K562 (cell line): ENCODE data around the gene RAB27B.

Source experiments
- CHD2 ChIP-seq: IDR thresholded peaks from 2 replicates; pipeline ENCODE4 v1.6.1; 2011; ENCODE audit warnings: low read depth, low read length
- KHSRP ChIP-seq: fragments of 450-650 bp; IDR thresholded peaks from 2 replicates; pipeline ENCODE4 v1.6.1; 2017
- RAD21 ChIP-seq, 2 experiments: fragments of 250-450 bp in 1 of 2; fragments of 450-650 bp in 1 of 2; sonication (Bioruptor Pico) in 1 of 2; formaldehyde crosslinking in 1 of 2; IDR thresholded peaks in 1 of 2; conservative IDR thresholded peaks in 1 of 2; 2 replicates each; pipeline versions ENCODE4 v1.4.0 to v1.8.0; 2020 to 2022; ENCODE audit warnings: mild to moderate bottlenecking in 2 of 2, moderate library complexity in 1 of 2
- TCF7L2 ChIP-seq: fragments of 150-350 bp; IDR thresholded peaks from 2 replicates; pipeline ENCODE4 v1.6.1; 2016; ENCODE audit warnings: low read depth, mild to moderate bottlenecking, low read length, moderate library complexity
- TF ChIP-seq, protein P1 (sequence below), 3 experiments: IDR thresholded peaks in 2 of 3; conservative IDR thresholded peaks in 1 of 3; 2 replicates each; pipeline ENCODE4 v1.5.1; 2011 to 2012; ENCODE audit warnings: low read length in 3 of 3, mild to moderate bottlenecking in 3 of 3, control low read depth in 2 of 3, improper control_type of control experiment in 1 of 3, inconsistent platforms in 1 of 3, low read depth in 1 of 3, mixed read lengths in 1 of 3, moderate library complexity in 1 of 3; ENCODE audit not compliant: insufficient read depth in 2 of 3

DNA sequence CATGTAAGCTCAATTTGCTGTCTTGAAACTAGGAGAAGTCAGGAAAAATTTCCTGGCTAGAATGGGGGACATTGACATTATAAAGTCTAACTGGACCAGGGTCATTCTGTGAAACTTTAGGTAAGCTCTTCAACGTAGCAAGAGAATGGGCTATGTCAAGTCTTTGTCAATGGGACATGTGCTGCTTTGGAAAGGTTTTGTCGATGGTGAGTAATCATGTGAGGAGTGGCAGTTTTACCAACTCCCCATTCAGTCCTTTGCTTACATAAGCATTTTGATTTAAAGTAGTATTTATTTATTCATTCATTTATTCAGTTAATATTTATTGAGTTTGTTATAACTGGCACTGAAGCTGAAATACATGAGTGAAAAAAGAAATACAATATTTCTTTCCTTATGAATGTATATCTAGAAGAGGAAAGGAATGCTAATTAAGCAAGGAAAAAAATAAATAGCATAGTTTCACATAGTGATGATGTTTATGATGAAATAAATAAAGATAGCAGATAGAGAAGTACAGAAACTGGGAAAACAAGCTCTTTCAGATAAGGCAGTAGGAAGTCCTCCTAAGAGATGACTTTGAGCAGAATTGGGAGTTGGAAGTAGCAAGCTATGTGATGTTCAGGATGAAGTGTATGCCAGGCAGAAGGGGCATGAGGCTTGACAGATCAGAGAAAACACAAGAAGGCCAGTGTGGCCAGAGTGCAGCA, 25.4 kb upstream of the RAB27B start:
- TF ChIP-seq KHSRP, result no peak
- TF ChIP-seq, protein P1, sequence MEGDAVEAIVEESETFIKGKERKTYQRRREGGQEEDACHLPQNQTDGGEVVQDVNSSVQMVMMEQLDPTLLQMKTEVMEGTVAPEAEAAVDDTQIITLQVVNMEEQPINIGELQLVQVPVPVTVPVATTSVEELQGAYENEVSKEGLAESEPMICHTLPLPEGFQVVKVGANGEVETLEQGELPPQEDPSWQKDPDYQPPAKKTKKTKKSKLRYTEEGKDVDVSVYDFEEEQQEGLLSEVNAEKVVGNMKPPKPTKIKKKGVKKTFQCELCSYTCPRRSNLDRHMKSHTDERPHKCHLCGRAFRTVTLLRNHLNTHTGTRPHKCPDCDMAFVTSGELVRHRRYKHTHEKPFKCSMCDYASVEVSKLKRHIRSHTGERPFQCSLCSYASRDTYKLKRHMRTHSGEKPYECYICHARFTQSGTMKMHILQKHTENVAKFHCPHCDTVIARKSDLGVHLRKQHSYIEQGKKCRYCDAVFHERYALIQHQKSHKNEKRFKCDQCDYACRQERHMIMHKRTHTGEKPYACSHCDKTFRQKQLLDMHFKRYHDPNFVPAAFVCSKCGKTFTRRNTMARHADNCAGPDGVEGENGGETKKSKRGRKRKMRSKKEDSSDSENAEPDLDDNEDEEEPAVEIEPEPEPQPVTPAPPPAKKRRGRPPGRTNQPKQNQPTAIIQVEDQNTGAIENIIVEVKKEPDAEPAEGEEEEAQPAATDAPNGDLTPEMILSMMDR (IDR thresholded peaks at IDR 0.05 in 2 of 3, conservative IDR thresholded peaks at IDR 0.05 in 1 of 3; ENCODE audit: insufficient read depth in 2 of 3, low read depth in 1 of 3, low read length in 3 of 3), result no peak
- no peak for TF ChIP-seq TCF7L2
- TF ChIP-seq RAD21 (CRISPR knock-in tag; conservative IDR thresholded peaks at IDR 0.05 in 1 of 2, IDR thresholded peaks at IDR 0.05 in 1 of 2), result no peak
- TF ChIP-seq CHD2, result no peak
